Testis (tissue), 3 donors: ENCODE data around the gene TRABD2B. TPM values are rescaled to one million over a fixed set of nuclear protein-coding genes. Genes with fewer than 3 reads are reported as not detected.

Experiments
- DNase-seq: peaks from one replicate; pipeline ENCODE4 v3.0.0-alpha.2; 2019
- H3K27ac ChIP-seq, 2 donors: fragments of 200-600 bp; sonication (generic); one replicate each; pipeline ENCODE4 v1.5.1; 2019
- H3K27me3 ChIP-seq: fragments of 200-600 bp; sonication (generic); one replicate; pipeline ENCODE4 v1.5.1; 2019
- H3K36me3 ChIP-seq: fragments of 200-600 bp; sonication (generic); one replicate; pipeline ENCODE4 v1.5.1; 2017; ENCODE audit warnings: low read depth; ENCODE audit errors: missing control alignments
- H3K4me1 ChIP-seq: fragments of 200-600 bp; sonication (generic); one replicate; pipeline ENCODE4 v1.5.1; 2019
- H3K4me3 ChIP-seq, 2 donors: fragments of 200-600 bp; sonication (generic); one replicate each; pipeline ENCODE4 v1.5.1; 2017 to 2019
- H3K9me3 ChIP-seq: fragments of 200-600 bp; sonication (generic); one replicate; pipeline ENCODE4 v1.5.1; 2017
- POLR2A ChIP-seq: fragments of 450-650 bp; IDR thresholded peaks from one replicate; pipeline ENCODE4 v1.6.1; 2017; ENCODE audit warnings: antibody characterized with exemption, mild to moderate bottlenecking, moderate library complexity
- WGBS, 2 donors: methylation state at CpG; one replicate each; pipeline ENCODE4 v1.1.5; 2018; 5-methylcytosine and 5-hydroxymethylcytosine counted together
- intact Hi-C: fragments of 100-400 bp; cut with DNase I; formaldehyde crosslinking; loops from one replicate; pipeline ENCODE4 v1.15.1; 2023; ENCODE audit warnings: low total_unique reads
- polyA plus RNA-seq: library from polyadenylated mRNA; stranded (reverse); fragments of 350-450 nt; fragmentation: Illumina TruSeq; extraction: RNeasy Lipid Tissue Mini Kit (QIAGEN cat#74804); gene quantifications from one replicate; pipeline ENCODE4 v1.2.3, GENCODE V29; 2014; ENCODE audit warnings: low read depth, low replicate concordance; ENCODE audit not compliant: insufficient read depth
- total RNA-seq, 2 donors: library from RNA; depleted of rRNA; stranded (reverse); fragments of >200 nt; gene quantifications; one replicate each; pipeline ENCODE4 v1.2.3, GENCODE V29; 2016
- TF ChIP-seq, protein P1 (sequence below), 3 experiments: fragments of 450-650 bp in 2 of 3; fragments of 200-600 bp in 1 of 3; sonication (generic) in 1 of 3; IDR thresholded peaks; one replicate each; pipeline ENCODE4 v1.5.1; 2016 to 2019; ENCODE audit warnings: antibody characterized with exemption in 3 of 3, mild to moderate bottlenecking in 2 of 3, moderate library complexity in 1 of 3

Gene TRABD2B
- total and polyA plus RNA-seq, 3 donors from 2014 or later = 1.9 to 2.7 (median 2.0) TPM

DNA sequence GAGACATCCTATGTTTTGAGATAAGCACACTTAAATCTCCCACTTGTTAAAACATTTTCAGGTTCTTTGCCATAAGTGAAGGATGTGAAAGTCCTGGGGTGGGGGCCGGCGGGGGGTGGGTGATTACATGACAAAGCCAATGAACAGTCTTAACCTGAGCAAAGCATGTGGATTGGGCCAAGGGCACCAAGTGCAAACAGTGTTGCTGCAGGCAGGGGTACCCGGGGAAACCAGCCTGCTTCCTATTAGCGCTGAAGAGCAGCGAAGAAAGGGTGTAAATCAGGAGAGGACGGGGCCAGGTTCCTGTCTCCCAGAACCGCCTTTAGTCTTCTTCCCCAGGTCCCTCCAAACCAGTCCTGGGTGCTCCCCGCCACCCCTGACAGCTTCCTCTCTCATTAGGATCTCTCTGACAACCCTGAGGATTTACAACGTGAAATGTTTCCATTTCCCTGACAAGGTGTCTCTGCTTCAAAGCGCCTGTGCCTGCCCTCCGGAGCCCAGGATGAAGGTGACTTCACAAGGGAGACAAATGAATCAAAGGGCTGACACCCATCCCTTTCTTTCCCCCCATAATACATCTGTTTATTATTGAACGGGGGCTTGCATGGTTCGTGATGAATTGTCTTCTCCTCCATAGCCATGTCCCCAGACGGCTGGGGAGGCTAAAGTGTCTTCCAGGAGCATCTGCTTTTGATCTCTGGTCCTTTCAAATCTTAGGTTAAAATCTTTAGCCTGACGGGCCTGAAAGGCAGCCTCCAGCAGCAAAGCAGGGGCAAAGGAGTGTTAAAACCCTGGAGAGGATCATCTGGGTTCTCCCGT is 109.5 kb downstream of the TRABD2B start:
- 68 to 84% methylated on average over 16 of the region's 16 CpGs for WGBS, 2 donors
- intact Hi-C loops = no loop called here
- H3K27me3 ChIP-seq = no peaks in the 10 kb centered on the region
- no peak overlapping the region for H3K4me3 ChIP-seq
- H3K27ac ChIP-seq = no peak overlapping the region
- DNase-seq = no peak
- TF ChIP-seq, protein P1, sequence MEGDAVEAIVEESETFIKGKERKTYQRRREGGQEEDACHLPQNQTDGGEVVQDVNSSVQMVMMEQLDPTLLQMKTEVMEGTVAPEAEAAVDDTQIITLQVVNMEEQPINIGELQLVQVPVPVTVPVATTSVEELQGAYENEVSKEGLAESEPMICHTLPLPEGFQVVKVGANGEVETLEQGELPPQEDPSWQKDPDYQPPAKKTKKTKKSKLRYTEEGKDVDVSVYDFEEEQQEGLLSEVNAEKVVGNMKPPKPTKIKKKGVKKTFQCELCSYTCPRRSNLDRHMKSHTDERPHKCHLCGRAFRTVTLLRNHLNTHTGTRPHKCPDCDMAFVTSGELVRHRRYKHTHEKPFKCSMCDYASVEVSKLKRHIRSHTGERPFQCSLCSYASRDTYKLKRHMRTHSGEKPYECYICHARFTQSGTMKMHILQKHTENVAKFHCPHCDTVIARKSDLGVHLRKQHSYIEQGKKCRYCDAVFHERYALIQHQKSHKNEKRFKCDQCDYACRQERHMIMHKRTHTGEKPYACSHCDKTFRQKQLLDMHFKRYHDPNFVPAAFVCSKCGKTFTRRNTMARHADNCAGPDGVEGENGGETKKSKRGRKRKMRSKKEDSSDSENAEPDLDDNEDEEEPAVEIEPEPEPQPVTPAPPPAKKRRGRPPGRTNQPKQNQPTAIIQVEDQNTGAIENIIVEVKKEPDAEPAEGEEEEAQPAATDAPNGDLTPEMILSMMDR (IDR thresholded peaks at IDR 0.05) = no peak
- TF ChIP-seq POLR2A = no peak
- no peaks in the 10 kb centered on the region for H3K4me1 ChIP-seq
- H3K36me3 ChIP-seq = no peaks in the 10 kb centered on the region
- no peaks in the 10 kb centered on the region for H3K9me3 ChIP-seq

DNA sequence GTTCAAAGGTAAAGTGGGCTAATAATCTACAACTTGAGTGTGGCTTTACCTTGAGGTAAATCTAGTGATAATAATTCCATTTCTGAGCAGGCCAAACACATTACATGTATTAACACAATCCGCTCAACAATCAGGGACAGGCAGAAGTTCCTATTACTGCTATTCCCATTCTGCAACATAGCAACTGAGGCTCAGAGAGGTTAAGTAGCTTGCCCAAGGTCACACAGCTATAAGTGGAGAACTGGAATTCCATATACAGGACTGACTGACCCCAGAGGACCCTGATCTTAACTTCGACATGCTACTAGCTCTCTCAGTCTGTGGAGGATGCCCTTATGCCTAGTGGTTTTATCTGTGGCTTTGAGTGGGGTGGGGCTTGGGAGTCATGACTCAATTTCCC is 110.1 kb downstream of the TRABD2B start:
- intact Hi-C loops = no loop called here
- no peak for DNase-seq
- no peak for TF ChIP-seq POLR2A
- TF ChIP-seq, protein P1 (IDR thresholded peaks at IDR 0.05) = no peak
- no peak overlapping the region for H3K4me3 ChIP-seq
- no peaks in the 10 kb centered on the region for H3K36me3 ChIP-seq
- H3K9me3 ChIP-seq = no peaks in the 10 kb centered on the region
- H3K4me1 ChIP-seq = no peaks in the 10 kb centered on the region
- WGBS, 2 donors = 50 to 95% methylated on average over 2 of the region's 2 CpGs
- no peaks in the 10 kb centered on the region for H3K27me3 ChIP-seq
- no peak overlapping the region for H3K27ac ChIP-seq

DNA sequence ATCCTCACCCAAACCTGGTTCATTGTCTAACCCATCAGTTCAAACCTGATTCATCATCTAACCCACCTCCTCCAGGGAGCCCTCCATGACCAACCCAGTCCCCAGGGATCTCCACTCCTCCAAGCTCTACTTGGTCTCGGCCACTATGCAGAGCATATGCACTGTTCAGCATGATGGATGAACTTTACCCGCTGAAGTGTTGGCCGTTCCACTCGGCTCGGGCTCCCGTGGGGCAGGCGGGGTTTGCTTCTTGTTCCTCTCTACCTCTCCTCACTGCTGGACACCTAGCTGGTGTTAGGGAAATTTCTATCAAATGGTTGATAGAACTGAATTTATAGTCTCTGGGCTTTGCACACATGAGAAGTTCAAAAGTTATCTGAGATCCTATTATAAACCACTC is 111.0 kb downstream of the TRABD2B start:
- no peak overlapping the region for H3K4me3 ChIP-seq
- H3K4me1 ChIP-seq = no peaks in the 10 kb centered on the region
- intact Hi-C loops = no loop called here
- no peak for DNase-seq
- WGBS, 2 donors = 86 to 95% methylated on average over 7 of the region's 7 CpGs
- H3K36me3 ChIP-seq = no peaks in the 10 kb centered on the region
- H3K9me3 ChIP-seq = no peaks in the 10 kb centered on the region
- no peak overlapping the region for H3K27ac ChIP-seq
- TF ChIP-seq POLR2A = no peak
- TF ChIP-seq, protein P1 (IDR thresholded peaks at IDR 0.05) = no peak
- H3K27me3 ChIP-seq = no peaks in the 10 kb centered on the region

DNA sequence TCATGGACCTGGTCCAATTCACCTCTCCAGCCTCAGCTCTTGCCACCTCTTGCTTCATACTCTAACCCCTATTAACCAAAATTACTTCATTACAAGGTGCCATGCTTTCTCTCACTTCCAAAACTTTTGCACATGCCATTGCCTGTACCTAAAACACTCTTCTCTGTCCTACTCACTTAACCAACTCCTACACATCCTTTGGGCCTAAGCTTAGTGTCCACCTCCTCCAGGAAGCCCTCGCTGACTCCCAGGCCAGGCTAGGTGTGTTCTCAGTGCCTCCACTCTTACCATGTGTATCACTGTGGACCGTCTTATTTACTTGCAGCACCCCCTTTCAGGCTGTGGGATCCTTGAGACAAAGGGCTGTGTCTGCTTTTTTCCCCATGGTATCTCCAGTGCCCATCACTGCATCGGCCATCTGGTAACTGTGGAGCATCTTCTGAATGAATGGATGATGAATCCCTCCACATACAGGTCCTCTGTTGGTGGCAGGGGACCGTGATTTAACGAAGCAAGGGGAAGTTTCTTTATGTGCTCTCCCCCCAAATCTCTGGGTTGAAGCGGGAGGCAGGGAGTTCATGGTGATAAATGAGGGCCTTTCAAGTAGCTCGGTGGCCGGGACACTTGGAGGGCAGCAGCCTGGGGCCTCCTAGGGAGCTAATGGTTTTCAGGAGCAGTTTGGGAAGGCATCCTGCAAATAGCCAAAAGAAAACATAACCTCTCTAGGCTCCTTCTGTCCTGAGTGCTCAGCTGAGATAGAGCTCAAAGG is 111.9 kb downstream of the TRABD2B start:
- Histone ChIP-seq H3K27ac (no peak overlapping the region), H3K4me3 (no peak overlapping the region), H3K27me3 (no peaks in the 10 kb centered on the region), H3K4me1 (no peaks in the 10 kb centered on the region), H3K9me3 (no peaks in the 10 kb centered on the region), H3K36me3 (no peaks in the 10 kb centered on the region)
- WGBS, 2 donors = 81 to 91% methylated on average over 8 of the region's 8 CpGs
- DNase-seq = no peak
- intact Hi-C loops = no loop called here
- TF ChIP-seq, protein P1 (IDR thresholded peaks at IDR 0.05) = no peak
- no peak for TF ChIP-seq POLR2A
